ENCODE measurements around the gene RPL35A. TPM values are rescaled to one million over a fixed set of nuclear protein-coding genes. Genes with fewer than 3 reads are reported as not detected.
A peak's percentile ranks its signal among the peaks of the same experiment; 100 is the strongest.

The RPL35A gene
- total and polyA plus RNA-seq, 9 of the 15 experiments (the other 6 are each of a cell fraction or from before 2014, with no cell fraction given) = 1,475 to 2,942 (median 2,367) TPM

DNA sequence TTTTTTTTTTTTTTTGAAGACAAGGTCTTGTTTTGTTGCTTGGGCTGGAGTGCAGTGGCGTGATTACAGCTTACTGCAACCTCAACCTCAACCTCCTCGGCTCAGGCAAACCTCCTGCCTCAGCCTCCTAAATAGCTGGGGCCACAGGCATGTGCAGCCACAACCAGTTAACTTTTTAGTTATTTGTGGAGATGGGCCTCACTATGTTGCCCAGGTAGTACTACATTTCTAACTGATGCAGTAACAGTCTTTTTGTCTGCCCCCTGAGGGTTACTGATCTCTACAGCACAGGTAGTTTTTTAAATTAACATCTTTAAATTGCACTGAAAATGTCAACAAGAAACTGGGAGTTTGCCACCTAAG is 6.6 kb downstream of the RPL35A start (continued):
- TF ChIP-seq, protein P1, sequence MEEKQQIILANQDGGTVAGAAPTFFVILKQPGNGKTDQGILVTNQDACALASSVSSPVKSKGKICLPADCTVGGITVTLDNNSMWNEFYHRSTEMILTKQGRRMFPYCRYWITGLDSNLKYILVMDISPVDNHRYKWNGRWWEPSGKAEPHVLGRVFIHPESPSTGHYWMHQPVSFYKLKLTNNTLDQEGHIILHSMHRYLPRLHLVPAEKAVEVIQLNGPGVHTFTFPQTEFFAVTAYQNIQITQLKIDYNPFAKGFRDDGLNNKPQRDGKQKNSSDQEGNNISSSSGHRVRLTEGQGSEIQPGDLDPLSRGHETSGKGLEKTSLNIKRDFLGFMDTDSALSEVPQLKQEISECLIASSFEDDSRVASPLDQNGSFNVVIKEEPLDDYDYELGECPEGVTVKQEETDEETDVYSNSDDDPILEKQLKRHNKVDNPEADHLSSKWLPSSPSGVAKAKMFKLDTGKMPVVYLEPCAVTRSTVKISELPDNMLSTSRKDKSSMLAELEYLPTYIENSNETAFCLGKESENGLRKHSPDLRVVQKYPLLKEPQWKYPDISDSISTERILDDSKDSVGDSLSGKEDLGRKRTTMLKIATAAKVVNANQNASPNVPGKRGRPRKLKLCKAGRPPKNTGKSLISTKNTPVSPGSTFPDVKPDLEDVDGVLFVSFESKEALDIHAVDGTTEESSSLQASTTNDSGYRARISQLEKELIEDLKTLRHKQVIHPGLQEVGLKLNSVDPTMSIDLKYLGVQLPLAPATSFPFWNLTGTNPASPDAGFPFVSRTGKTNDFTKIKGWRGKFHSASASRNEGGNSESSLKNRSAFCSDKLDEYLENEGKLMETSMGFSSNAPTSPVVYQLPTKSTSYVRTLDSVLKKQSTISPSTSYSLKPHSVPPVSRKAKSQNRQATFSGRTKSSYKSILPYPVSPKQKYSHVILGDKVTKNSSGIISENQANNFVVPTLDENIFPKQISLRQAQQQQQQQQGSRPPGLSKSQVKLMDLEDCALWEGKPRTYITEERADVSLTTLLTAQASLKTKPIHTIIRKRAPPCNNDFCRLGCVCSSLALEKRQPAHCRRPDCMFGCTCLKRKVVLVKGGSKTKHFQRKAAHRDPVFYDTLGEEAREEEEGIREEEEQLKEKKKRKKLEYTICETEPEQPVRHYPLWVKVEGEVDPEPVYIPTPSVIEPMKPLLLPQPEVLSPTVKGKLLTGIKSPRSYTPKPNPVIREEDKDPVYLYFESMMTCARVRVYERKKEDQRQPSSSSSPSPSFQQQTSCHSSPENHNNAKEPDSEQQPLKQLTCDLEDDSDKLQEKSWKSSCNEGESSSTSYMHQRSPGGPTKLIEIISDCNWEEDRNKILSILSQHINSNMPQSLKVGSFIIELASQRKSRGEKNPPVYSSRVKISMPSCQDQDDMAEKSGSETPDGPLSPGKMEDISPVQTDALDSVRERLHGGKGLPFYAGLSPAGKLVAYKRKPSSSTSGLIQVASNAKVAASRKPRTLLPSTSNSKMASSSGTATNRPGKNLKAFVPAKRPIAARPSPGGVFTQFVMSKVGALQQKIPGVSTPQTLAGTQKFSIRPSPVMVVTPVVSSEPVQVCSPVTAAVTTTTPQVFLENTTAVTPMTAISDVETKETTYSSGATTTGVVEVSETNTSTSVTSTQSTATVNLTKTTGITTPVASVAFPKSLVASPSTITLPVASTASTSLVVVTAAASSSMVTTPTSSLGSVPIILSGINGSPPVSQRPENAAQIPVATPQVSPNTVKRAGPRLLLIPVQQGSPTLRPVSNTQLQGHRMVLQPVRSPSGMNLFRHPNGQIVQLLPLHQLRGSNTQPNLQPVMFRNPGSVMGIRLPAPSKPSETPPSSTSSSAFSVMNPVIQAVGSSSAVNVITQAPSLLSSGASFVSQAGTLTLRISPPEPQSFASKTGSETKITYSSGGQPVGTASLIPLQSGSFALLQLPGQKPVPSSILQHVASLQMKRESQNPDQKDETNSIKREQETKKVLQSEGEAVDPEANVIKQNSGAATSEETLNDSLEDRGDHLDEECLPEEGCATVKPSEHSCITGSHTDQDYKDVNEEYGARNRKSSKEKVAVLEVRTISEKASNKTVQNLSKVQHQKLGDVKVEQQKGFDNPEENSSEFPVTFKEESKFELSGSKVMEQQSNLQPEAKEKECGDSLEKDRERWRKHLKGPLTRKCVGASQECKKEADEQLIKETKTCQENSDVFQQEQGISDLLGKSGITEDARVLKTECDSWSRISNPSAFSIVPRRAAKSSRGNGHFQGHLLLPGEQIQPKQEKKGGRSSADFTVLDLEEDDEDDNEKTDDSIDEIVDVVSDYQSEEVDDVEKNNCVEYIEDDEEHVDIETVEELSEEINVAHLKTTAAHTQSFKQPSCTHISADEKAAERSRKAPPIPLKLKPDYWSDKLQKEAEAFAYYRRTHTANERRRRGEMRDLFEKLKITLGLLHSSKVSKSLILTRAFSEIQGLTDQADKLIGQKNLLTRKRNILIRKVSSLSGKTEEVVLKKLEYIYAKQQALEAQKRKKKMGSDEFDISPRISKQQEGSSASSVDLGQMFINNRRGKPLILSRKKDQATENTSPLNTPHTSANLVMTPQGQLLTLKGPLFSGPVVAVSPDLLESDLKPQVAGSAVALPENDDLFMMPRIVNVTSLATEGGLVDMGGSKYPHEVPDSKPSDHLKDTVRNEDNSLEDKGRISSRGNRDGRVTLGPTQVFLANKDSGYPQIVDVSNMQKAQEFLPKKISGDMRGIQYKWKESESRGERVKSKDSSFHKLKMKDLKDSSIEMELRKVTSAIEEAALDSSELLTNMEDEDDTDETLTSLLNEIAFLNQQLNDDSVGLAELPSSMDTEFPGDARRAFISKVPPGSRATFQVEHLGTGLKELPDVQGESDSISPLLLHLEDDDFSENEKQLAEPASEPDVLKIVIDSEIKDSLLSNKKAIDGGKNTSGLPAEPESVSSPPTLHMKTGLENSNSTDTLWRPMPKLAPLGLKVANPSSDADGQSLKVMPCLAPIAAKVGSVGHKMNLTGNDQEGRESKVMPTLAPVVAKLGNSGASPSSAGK (IDR thresholded peaks at IDR 0.05) = no peak
- TF ChIP-seq TCF7 (IDR thresholded peaks at IDR 0.05; ENCODE audit: borderline replicate concordance) = 0 out of 2 replicates have a peak, but pooled peaks have one; percentile 24
- TF ChIP-seq LCOR (CRISPR knock-in tag; IDR thresholded peaks at IDR 0.05) = peak; percentile 14; the same call in 1 of the 2 replicates
- TF ChIP-seq, protein P2, sequence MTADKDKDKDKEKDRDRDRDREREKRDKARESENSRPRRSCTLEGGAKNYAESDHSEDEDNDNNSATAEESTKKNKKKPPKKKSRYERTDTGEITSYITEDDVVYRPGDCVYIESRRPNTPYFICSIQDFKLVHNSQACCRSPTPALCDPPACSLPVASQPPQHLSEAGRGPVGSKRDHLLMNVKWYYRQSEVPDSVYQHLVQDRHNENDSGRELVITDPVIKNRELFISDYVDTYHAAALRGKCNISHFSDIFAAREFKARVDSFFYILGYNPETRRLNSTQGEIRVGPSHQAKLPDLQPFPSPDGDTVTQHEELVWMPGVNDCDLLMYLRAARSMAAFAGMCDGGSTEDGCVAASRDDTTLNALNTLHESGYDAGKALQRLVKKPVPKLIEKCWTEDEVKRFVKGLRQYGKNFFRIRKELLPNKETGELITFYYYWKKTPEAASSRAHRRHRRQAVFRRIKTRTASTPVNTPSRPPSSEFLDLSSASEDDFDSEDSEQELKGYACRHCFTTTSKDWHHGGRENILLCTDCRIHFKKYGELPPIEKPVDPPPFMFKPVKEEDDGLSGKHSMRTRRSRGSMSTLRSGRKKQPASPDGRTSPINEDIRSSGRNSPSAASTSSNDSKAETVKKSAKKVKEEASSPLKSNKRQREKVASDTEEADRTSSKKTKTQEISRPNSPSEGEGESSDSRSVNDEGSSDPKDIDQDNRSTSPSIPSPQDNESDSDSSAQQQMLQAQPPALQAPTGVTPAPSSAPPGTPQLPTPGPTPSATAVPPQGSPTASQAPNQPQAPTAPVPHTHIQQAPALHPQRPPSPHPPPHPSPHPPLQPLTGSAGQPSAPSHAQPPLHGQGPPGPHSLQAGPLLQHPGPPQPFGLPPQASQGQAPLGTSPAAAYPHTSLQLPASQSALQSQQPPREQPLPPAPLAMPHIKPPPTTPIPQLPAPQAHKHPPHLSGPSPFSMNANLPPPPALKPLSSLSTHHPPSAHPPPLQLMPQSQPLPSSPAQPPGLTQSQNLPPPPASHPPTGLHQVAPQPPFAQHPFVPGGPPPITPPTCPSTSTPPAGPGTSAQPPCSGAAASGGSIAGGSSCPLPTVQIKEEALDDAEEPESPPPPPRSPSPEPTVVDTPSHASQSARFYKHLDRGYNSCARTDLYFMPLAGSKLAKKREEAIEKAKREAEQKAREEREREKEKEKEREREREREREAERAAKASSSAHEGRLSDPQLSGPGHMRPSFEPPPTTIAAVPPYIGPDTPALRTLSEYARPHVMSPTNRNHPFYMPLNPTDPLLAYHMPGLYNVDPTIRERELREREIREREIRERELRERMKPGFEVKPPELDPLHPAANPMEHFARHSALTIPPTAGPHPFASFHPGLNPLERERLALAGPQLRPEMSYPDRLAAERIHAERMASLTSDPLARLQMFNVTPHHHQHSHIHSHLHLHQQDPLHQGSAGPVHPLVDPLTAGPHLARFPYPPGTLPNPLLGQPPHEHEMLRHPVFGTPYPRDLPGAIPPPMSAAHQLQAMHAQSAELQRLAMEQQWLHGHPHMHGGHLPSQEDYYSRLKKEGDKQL (CRISPR knock-in tag; IDR thresholded peaks at IDR 0.05; ENCODE audit: borderline replicate concordance) = 0 out of 2 replicates have a peak, but pooled peaks have one; percentile 78

All from K562 (cell line).